Medulla oblongata (tissue), 1 donor: Measurements from ENCODE around the gene FNDC11.

ENCODE experiments used
- DNase-seq: peaks from one replicate; pipeline ENCODE4 v3.0.0-alpha.2; 2015; ENCODE audit errors: extremely low spot score

Gene FNDC11

GRCh38 chr20:63539441-63540370 lies 14.3 kb upstream of the FNDC11 start:
- no peak for DNase-seq

- DNase-seq, result no peak
These were observed 13.4 kb upstream of the FNDC11 start for GRCh38 chr20:63540417-63541186.

GRCh38 chr20:63541371-63541770 lies 12.6 kb upstream of the FNDC11 start:
- DNase-seq, result no peak

- no peak for DNase-seq
These were observed 11.9 kb upstream of the FNDC11 start for GRCh38 chr20:63542031-63542559.

- DNase-seq, result no peak
These were observed 11.3 kb upstream of the FNDC11 start for GRCh38 chr20:63542696-63543095.

GRCh38 chr20:63543131-63543530 lies 10.8 kb upstream of the FNDC11 start:
- no peak for DNase-seq

- DNase-seq, result no peak
These were observed 10.2 kb upstream of the FNDC11 start for GRCh38 chr20:63543733-63544132.

- DNase-seq, result no peak
These were observed 9.6 kb upstream of the FNDC11 start for GRCh38 chr20:63544241-63544957.

GRCh38 chr20:63544958-63545516 lies 8.9 kb upstream of the FNDC11 start:
- no peak for DNase-seq

- DNase-seq, result no peak
These were observed 8.1 kb upstream of the FNDC11 start for GRCh38 chr20:63545814-63546213.

GRCh38 chr20:63546256-63546955 lies 7.6 kb upstream of the FNDC11 start:
- DNase-seq, result no peak

- no peak for DNase-seq
These were observed 6.8 kb upstream of the FNDC11 start for GRCh38 chr20:63546956-63547724.

- no peak for DNase-seq
These were observed 6.1 kb upstream of the FNDC11 start, which contains the start of gene SRMS for GRCh38 chr20:63547725-63548480. SRMS (minus strand) TSS chr20:63547749; CDS start chr20:63547463, 286 bp downstream.

GRCh38 chr20:63548542-63548941 lies 5.4 kb upstream of the FNDC11 start:
- DNase-seq, result no peak

GRCh38 chr20:63549019-63549418 lies 4.9 kb upstream of the FNDC11 start:
- no peak for DNase-seq

- no peak for DNase-seq
These were observed 4.2 kb upstream of the FNDC11 start for GRCh38 chr20:63549679-63550282.

- no peak for DNase-seq
These were observed 2.9 kb upstream of the FNDC11 start for GRCh38 chr20:63551068-63551467.

- DNase-seq, result no peak
These were observed 1.3 kb upstream of the FNDC11 start for GRCh38 chr20:63552481-63553249.
